ENCODE results near the gene THSD7B. TPM values are rescaled to one million over a fixed set of nuclear protein-coding genes. Genes with fewer than 3 reads are reported as not detected.

Gene THSD7B
- total and polyA plus RNA-seq, 2 of the 13 experiments (the other 11 are each of a cell fraction or from before 2014, with no cell fraction given): 0.02 TPM; not detected in 1

DNA sequence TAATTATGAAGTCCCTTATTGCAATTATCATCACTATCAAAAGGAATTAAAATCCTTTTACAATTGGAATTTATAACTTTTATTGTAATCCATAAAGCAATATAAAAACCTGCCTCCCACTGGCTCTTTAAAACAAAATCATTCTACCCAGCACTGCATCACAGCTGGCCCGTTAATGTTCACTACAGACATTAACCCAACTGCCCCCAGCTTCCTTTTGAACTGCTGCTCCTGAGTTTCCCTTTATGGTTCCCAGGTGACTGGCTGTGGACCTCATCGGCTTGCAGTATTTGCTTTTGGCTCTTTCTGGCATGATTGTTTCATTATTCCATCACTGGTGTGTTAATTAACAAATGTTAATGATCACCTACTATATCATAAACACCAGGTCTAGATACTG is 535.6 kb downstream of the THSD7B start:
- H3K27ac ChIP-seq (ENCODE audit: extremely low read length, insufficient read depth, low read length): no peak overlapping the region
- 0% methylated on average over 2 of the region's 2 CpGs for WGBS (ENCODE audit: low lambda C conversion rate)
- ATAC-seq (no peak), FAIRE-seq (no peak), DNase-seq (ENCODE audit: low spot score) (no peak)
- no peaks in the 10 kb centered on the region for H4K20me1 ChIP-seq (ENCODE audit: insufficient read depth, low read length)
- BruUV-seq (replicated peaks): no TSS peak
- no peak overlapping the region for H2AFZ ChIP-seq (ENCODE audit: low read length)
- H3K27me3 ChIP-seq (ENCODE audit: control insufficient read depth in 1 of 2, insufficient read depth in 2 of 2, low read length in 2 of 2): no peaks in the 10 kb centered on the region
- H3K79me2 ChIP-seq (ENCODE audit: insufficient read depth, low read length): no peaks in the 10 kb centered on the region
- H3K4me2 ChIP-seq (ENCODE audit: low read depth, low read length): no peak overlapping the region
- H3K4me3 ChIP-seq (replicated peaks in 1 of 3; ENCODE audit: insufficient read depth in 1 of 3, low read depth in 2 of 3, low read length in 3 of 3): no peak overlapping the region
- in situ Hi-C loops (cut with HindIII; ENCODE audit: extremely low pct_ligation_motif_present, low pct_unique_long_range_greater_than_20kb) (no loop called here), intact Hi-C loops (cut with micrococcal nuclease; ENCODE audit: unreplicated experiment) (no loop called here)
- no peak overlapping the region for H3K9ac ChIP-seq (ENCODE audit: insufficient read depth, low read depth, low read length)
- H3K4me1 ChIP-seq (ENCODE audit: insufficient read depth, low read length): no peaks in the 10 kb centered on the region
- no peaks in the 10 kb centered on the region for H3K36me3 ChIP-seq (replicated peaks in 1 of 2; ENCODE audit: control insufficient read depth in 1 of 2, insufficient read depth in 2 of 2, low read length in 2 of 2)
- ChIA-PET POLR2A (no interaction called here), CTCF (ENCODE audit: low intra/inter-chr PET ratio, low total read pairs) (no interaction called here)
- TF ChIP-seq MEIS1 (CRISPR knock-in tag; IDR thresholded peaks at IDR 0.05; ENCODE audit: borderline replicate concordance) (no peak), ZNF543 (CRISPR knock-in tag; IDR thresholded peaks at IDR 0.05) (no peak), SIN3A (IDR thresholded peaks at IDR 0.05; ENCODE audit: borderline replicate concordance, low read depth, low read length) (no peak), FOXJ3 (CRISPR knock-in tag; IDR thresholded peaks at IDR 0.05; ENCODE audit: borderline replicate concordance) (no peak), GATAD2A (CRISPR knock-in tag; IDR thresholded peaks at IDR 0.05) (no peak), ONECUT2 (CRISPR knock-in tag; IDR thresholded peaks at IDR 0.05) (no peak), ZNF382 (CRISPR knock-in tag; IDR thresholded peaks at IDR 0.05; ENCODE audit: borderline replicate concordance) (no peak), ZNF713 (CRISPR knock-in tag; IDR thresholded peaks at IDR 0.05) (no peak), DNMT1 (CRISPR knock-in tag; IDR thresholded peaks at IDR 0.05) (no peak)
- TF ChIP-seq, protein P1, sequence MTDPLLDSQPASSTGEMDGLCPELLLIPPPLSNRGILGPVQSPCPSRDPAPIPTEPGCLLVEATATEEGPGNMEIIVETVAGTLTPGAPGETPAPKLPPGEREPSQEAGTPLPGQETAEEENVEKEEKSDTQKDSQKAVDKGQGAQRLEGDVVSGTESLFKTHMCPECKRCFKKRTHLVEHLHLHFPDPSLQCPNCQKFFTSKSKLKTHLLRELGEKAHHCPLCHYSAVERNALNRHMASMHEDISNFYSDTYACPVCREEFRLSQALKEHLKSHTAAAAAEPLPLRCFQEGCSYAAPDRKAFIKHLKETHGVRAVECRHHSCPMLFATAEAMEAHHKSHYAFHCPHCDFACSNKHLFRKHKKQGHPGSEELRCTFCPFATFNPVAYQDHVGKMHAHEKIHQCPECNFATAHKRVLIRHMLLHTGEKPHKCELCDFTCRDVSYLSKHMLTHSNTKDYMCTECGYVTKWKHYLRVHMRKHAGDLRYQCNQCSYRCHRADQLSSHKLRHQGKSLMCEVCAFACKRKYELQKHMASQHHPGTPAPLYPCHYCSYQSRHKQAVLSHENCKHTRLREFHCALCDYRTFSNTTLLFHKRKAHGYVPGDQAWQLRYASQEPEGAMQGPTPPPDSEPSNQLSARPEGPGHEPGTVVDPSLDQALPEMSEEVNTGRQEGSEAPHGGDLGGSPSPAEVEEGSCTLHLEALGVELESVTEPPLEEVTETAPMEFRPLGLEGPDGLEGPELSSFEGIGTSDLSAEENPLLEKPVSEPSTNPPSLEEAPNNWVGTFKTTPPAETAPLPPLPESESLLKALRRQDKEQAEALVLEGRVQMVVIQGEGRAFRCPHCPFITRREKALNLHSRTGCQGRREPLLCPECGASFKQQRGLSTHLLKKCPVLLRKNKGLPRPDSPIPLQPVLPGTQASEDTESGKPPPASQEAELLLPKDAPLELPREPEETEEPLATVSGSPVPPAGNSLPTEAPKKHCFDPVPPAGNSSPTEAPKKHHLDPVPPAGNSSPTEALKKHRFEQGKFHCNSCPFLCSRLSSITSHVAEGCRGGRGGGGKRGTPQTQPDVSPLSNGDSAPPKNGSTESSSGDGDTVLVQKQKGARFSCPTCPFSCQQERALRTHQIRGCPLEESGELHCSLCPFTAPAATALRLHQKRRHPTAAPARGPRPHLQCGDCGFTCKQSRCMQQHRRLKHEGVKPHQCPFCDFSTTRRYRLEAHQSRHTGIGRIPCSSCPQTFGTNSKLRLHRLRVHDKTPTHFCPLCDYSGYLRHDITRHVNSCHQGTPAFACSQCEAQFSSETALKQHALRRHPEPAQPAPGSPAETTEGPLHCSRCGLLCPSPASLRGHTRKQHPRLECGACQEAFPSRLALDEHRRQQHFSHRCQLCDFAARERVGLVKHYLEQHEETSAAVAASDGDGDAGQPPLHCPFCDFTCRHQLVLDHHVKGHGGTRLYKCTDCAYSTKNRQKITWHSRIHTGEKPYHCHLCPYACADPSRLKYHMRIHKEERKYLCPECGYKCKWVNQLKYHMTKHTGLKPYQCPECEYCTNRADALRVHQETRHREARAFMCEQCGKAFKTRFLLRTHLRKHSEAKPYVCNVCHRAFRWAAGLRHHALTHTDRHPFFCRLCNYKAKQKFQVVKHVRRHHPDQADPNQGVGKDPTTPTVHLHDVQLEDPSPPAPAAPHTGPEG (CRISPR knock-in tag; IDR thresholded peaks at IDR 0.05): no peak
- TF ChIP-seq, protein P2, sequence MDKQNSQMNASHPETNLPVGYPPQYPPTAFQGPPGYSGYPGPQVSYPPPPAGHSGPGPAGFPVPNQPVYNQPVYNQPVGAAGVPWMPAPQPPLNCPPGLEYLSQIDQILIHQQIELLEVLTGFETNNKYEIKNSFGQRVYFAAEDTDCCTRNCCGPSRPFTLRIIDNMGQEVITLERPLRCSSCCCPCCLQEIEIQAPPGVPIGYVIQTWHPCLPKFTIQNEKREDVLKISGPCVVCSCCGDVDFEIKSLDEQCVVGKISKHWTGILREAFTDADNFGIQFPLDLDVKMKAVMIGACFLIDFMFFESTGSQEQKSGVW (CRISPR knock-in tag; IDR thresholded peaks at IDR 0.05; ENCODE audit: borderline replicate concordance): no peak
- peaks cover 9% of the 10 kb centered on the region; the same call in 1 of the 2 replicates for H3K9me3 ChIP-seq (ENCODE audit: low read length)

Data from HepG2 (cell line).